Lung (tissue), 12 donors: ENCODE data around the gene SZT2. TPM values are rescaled to one million over a fixed set of nuclear protein-coding genes. Genes with fewer than 3 reads are reported as not detected.
"Not testable (repeated sequence)": the region's sequence is repeated elsewhere in the genome, so short reads cannot be mapped to it uniquely, and the experiment has no call there.

ENCODE experiments used
- ATAC-seq: fragments of 200-7000 bp; cut with Tn5 transposase; one replicate; pipeline ENCODE4 v1.9.1; 2020; ENCODE audit warnings: moderate number of reproducible peaks; ENCODE audit not compliant: insufficient read depth, low FRiP score
- DNase-seq, 3 donors: peaks; one replicate each; pipeline ENCODE4 v3.0.0-alpha.2; 2013 to 2017
- H3K27ac ChIP-seq, 2 donors: one replicate each; pipeline ENCODE4 v1.5.1; 2013; ENCODE audit warnings: mild to moderate bottlenecking in 2 of 2, moderate library complexity in 2 of 2, control low read depth in 1 of 2, inconsistent platforms in 1 of 2, low read depth in 1 of 2, low read length in 1 of 2
- H3K27me3 ChIP-seq, 3 donors: one replicate each; pipeline ENCODE4 v1.5.1; 2013; ENCODE audit warnings: low read length in 2 of 3; ENCODE audit not compliant: control insufficient read depth in 3 of 3, insufficient read depth in 3 of 3
- H3K36me3 ChIP-seq, 4 donors: one replicate each; pipeline ENCODE4 v1.5.1; 2013; ENCODE audit warnings: low read length in 4 of 4, mild to moderate bottlenecking in 1 of 4, moderate library complexity in 1 of 4; ENCODE audit not compliant: control insufficient read depth in 4 of 4, insufficient read depth in 4 of 4
- H3K4me1 ChIP-seq, 5 donors: one replicate each; pipeline ENCODE4 v1.5.1; 2013; ENCODE audit warnings: low read length in 5 of 5, mild to moderate bottlenecking in 2 of 5, moderate library complexity in 1 of 5; ENCODE audit not compliant: control insufficient read depth in 5 of 5, insufficient read depth in 5 of 5
- H3K4me3 ChIP-seq: one replicate; pipeline ENCODE4 v1.5.1; 2013; ENCODE audit warnings: mild to moderate bottlenecking, control low read depth, moderate library complexity
- H3K9ac ChIP-seq, 2 donors: one replicate each; pipeline ENCODE4 v1.5.1; 2013; ENCODE audit warnings: low read length in 2 of 2, control low read depth in 1 of 2; ENCODE audit not compliant: insufficient read depth in 1 of 2
- H3K9me3 ChIP-seq, 4 donors: one replicate each; pipeline ENCODE4 v1.5.1; 2013; ENCODE audit warnings: low read length in 3 of 4, mild to moderate bottlenecking in 1 of 4, moderate library complexity in 1 of 4; ENCODE audit not compliant: control insufficient read depth in 4 of 4, insufficient read depth in 3 of 4
- WGBS, 2 donors: extraction: QIAGEN DNeasy Blood & Tissue Kit; methylation state at CpG; one replicate each; pipeline ENCODE4 v1.1.7; 2013; 5-methylcytosine and 5-hydroxymethylcytosine counted together
- polyA plus RNA-seq, 2 donors: library from polyadenylated mRNA; stranded (reverse); fragments of 200-250 nt; gene quantifications; one replicate each; pipeline ENCODE4 v1.2.1, GENCODE V29; 2013
- total RNA-seq, 2 donors: library from RNA; depleted of rRNA in 1 of 2; stranded (reverse); fragments of >200 nt in 1 of 2; gene quantifications; one replicate each; pipeline ENCODE4 v1.2.1, GENCODE V29; 2014 to 2021
- TF ChIP-seq, protein P1 (sequence below): IDR thresholded peaks from 2 replicates; pipeline ENCODE4 v1.5.1; 2012; ENCODE audit warnings: mild to moderate bottlenecking; ENCODE audit errors: control extremely low read depth, extremely low read depth
- donor health status: control.
- donor health status: control.
- donor health status: Bipolar disorder and iron deficiency.
- donor health status: healthy.
- donor health status: DM: yes; HTN: yes; CAD: no.

The SZT2 gene
- total and polyA plus RNA-seq, 4 donors, result 15.2 to 71.5 (median 40.2) TPM

DNA sequence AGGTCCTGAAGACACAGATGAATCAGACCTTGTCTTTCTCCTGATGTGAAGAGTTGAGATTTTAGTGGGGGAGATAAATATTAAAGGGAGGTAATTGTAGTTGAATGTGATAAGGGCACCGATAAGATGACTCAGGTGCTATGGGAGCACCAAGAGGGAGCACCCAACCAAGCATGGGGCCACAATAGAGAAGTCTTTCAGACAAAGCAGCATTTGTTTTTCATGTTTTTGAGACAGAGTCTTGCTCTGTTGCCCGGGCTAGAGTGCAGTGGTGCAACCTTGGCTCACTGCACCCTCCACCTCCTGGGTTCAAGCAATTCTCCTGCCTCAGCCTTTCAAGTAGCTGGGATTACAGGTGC is 16.2 kb downstream of the SZT2 start:
- H3K4me3 ChIP-seq, result no peak overlapping the region
- H3K27ac ChIP-seq, result no peak overlapping the region
- WGBS, 2 donors, result 93 to 100% methylated on average over 2 of the region's 2 CpGs
- H3K27me3 ChIP-seq, result no peaks in the 10 kb centered on the region
- no peak overlapping the region for H3K9ac ChIP-seq
- H3K4me1 ChIP-seq, result peaks cover 0 to 3% (median 0%) of the 10 kb centered on the region in 5 donors
- peaks cover 21 to 39% (median 29%) of the 10 kb centered on the region in 4 donors for H3K36me3 ChIP-seq
- no peak for ATAC-seq
- DNase-seq, result no peak
- TF ChIP-seq, protein P1, sequence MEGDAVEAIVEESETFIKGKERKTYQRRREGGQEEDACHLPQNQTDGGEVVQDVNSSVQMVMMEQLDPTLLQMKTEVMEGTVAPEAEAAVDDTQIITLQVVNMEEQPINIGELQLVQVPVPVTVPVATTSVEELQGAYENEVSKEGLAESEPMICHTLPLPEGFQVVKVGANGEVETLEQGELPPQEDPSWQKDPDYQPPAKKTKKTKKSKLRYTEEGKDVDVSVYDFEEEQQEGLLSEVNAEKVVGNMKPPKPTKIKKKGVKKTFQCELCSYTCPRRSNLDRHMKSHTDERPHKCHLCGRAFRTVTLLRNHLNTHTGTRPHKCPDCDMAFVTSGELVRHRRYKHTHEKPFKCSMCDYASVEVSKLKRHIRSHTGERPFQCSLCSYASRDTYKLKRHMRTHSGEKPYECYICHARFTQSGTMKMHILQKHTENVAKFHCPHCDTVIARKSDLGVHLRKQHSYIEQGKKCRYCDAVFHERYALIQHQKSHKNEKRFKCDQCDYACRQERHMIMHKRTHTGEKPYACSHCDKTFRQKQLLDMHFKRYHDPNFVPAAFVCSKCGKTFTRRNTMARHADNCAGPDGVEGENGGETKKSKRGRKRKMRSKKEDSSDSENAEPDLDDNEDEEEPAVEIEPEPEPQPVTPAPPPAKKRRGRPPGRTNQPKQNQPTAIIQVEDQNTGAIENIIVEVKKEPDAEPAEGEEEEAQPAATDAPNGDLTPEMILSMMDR, result no peak
- no peaks in the 10 kb centered on the region for H3K9me3 ChIP-seq

DNA sequence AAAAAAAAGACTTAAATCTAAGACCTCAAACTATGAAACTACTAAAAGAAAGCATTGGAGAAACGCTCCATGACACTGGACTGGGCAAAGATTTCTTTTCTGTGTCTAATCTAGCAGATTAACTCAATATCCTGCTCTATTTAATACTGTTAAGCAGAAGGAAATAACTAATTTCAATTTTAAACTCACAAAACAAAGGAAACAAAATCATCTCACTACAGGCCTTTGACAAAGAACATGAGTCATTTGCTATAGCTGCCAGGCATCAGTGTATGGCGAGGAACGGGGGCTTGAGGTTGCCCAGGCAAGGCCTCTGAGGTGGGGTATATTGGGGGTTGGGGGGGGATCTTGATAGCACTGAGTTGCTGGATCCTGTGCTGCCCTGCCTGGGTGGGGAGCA is 20.9 kb downstream of the SZT2 start:
- Histone ChIP-seq H3K4me3 (no peak overlapping the region), H3K36me3 (peaks cover 9 to 33% (median 16%) of the 10 kb centered on the region in 4 donors), H3K9me3 (no peaks in the 10 kb centered on the region), H3K27me3 (no peaks in the 10 kb centered on the region), H3K4me1 (peaks cover 0 to 2% (median 0%) of the 10 kb centered on the region in 5 donors), H3K27ac (no peak overlapping the region), H3K9ac (no peak overlapping the region)
- TF ChIP-seq, protein P1, result no peak
- DNase-seq (no peak), ATAC-seq (no peak)
- WGBS, 2 donors, result 79 to 99% methylated on average over 3 of the region's 3 CpGs

DNA sequence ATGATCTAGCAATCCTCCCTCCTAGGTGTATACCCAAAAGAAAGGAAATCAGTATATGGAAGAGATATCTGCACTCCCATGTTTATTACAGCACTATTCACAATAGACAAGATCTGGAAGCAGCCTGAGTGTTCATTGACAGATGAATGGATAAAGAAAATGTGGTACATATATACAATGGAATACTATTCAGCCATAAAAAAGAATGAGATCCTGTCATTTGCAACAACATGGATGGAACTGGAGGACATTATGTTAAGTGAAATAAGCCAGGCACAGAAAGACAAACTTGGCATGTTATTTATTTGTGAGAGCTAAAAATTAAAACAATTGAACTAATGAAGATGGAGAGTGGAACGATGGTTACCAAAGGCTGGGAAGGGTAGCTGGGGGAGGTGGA is 23.7 kb downstream of the SZT2 start:
- DNase-seq, H3K27ac ChIP-seq, ATAC-seq, H3K4me3 ChIP-seq, H3K9ac ChIP-seq, H3K9me3 ChIP-seq, H3K4me1 ChIP-seq, H3K27me3 ChIP-seq: not testable (repeated sequence)
- H3K36me3 ChIP-seq, result peaks cover 16 to 35% (median 26%) of the 10 kb centered on the region in 4 donors
- 94 to 100% methylated on average over 1 of the region's 1 CpG for WGBS, 2 donors

- DNase-seq (peak; percentile 49 to 68 (median 63)), ATAC-seq (peak; percentile 86)
- Histone ChIP-seq H3K4me3 (no peak overlapping the region), H3K9ac (no peak overlapping the region), H3K27me3 (no peaks in the 10 kb centered on the region), H3K4me1 (peaks cover 0 to 5% (median 0%) of the 10 kb centered on the region in 5 donors), H3K27ac (no peak overlapping the region), H3K9me3 (no peaks in the 10 kb centered on the region), H3K36me3 (peaks cover 23 to 45% (median 29%) of the 10 kb centered on the region in 4 donors)
- 78 to 86% methylated on average over 5 of the region's 5 CpGs for WGBS, 2 donors
- TF ChIP-seq, protein P1, result peak; percentile 41
These were observed 25.0 kb downstream of the SZT2 start for GRCh38 chr1:43414634-43415223.
